Trophoblast cell (in vitro differentiated cells and primary cell): Measurements from ENCODE around the gene ATP8A2.

ENCODE experiments used
- DNase-seq, 2 donors: peaks; one replicate each; pipeline ENCODE4 v3.0.0-alpha.2; 2016
- H2AFZ ChIP-seq: 2 replicates; pipeline ENCODE4 v1.6.1; 2013; ENCODE audit warnings: low read length, moderate library complexity, mild to moderate bottlenecking; ENCODE audit not compliant: insufficient read depth, poor library complexity
- H2AK5ac ChIP-seq: 2 replicates; pipeline ENCODE4 v1.6.1; 2013; ENCODE audit warnings: mild to moderate bottlenecking, low read length
- H2BK120ac ChIP-seq: 2 replicates; pipeline ENCODE4 v1.6.1; 2013; ENCODE audit warnings: low read length, mild to moderate bottlenecking, moderate library complexity; ENCODE audit not compliant: insufficient read depth, poor library complexity
- H2BK12ac ChIP-seq: 2 replicates; pipeline ENCODE4 v1.6.1; 2013; ENCODE audit warnings: mild to moderate bottlenecking, low read length, moderate library complexity
- H2BK5ac ChIP-seq: 2 replicates; pipeline ENCODE4 v1.6.1; 2013; ENCODE audit warnings: low read length, low read depth, moderate library complexity, mild to moderate bottlenecking; ENCODE audit not compliant: poor library complexity
- H3K14ac ChIP-seq: 2 replicates; pipeline ENCODE4 v1.6.1; 2013; ENCODE audit warnings: mild to moderate bottlenecking, low read length
- H3K18ac ChIP-seq: 2 replicates; pipeline ENCODE4 v1.6.1; 2013; ENCODE audit warnings: mild to moderate bottlenecking, low read length
- H3K23ac ChIP-seq: 2 replicates; pipeline ENCODE4 v1.6.1; 2013; ENCODE audit warnings: low read length
- H3K27ac ChIP-seq: 2 replicates; pipeline ENCODE4 v1.5.1; 2013; ENCODE audit warnings: low read depth, mild to moderate bottlenecking, inconsistent platforms, low read length, moderate library complexity
- H3K27me3 ChIP-seq: 2 replicates; pipeline ENCODE4 v1.6.1; 2013; ENCODE audit warnings: inconsistent platforms, mild to moderate bottlenecking, low read length, moderate library complexity; ENCODE audit not compliant: insufficient read depth
- H3K36me3 ChIP-seq, 2 experiments: 1 replicate in 1 of 2; 2 replicates in 1 of 2; pipeline ENCODE4 v1.6.1; 2013; ENCODE audit warnings: low read length in 2 of 2, mild to moderate bottlenecking in 2 of 2, moderate library complexity in 1 of 2; ENCODE audit not compliant: insufficient read depth in 2 of 2, control insufficient read depth in 1 of 2
- H3K4ac ChIP-seq: 2 replicates; pipeline ENCODE4 v1.6.1; 2013; ENCODE audit warnings: low read depth, mild to moderate bottlenecking, low read length, moderate library complexity
- H3K4me1 ChIP-seq, 2 experiments: 1 replicate in 1 of 2; 2 replicates in 1 of 2; pipeline ENCODE4 v1.6.1; 2013; ENCODE audit warnings: low read length in 2 of 2, mild to moderate bottlenecking in 2 of 2, moderate library complexity in 1 of 2; ENCODE audit not compliant: insufficient read depth in 2 of 2, control insufficient read depth in 1 of 2
- H3K4me2 ChIP-seq: 2 replicates; pipeline ENCODE4 v1.6.1; 2013; ENCODE audit warnings: inconsistent platforms, mild to moderate bottlenecking, low read length, moderate library complexity
- H3K4me3 ChIP-seq: 2 replicates; pipeline ENCODE4 v1.5.1; 2013; ENCODE audit warnings: mild to moderate bottlenecking, low read depth, low read length, inconsistent platforms
- H3K79me1 ChIP-seq: one replicate; pipeline ENCODE4 v1.6.1; 2013; ENCODE audit warnings: low read length
- H3K79me2 ChIP-seq: 2 replicates; pipeline ENCODE4 v1.6.1; 2013; ENCODE audit warnings: low read length, mild to moderate bottlenecking; ENCODE audit not compliant: control insufficient read depth, insufficient read depth, poor library complexity
- H3K9ac ChIP-seq: 2 replicates; pipeline ENCODE4 v1.6.1; 2013; ENCODE audit warnings: mild to moderate bottlenecking, low read length
- H3K9me3 ChIP-seq: 2 replicates; pipeline ENCODE4 v1.6.1; 2013; ENCODE audit warnings: low read depth, mild to moderate bottlenecking, control low read depth, inconsistent platforms, low read length; ENCODE audit not compliant: insufficient read depth
- H4K12ac ChIP-seq: 2 replicates; pipeline ENCODE4 v1.6.1; 2013; ENCODE audit warnings: low read depth, mild to moderate bottlenecking, low read length, moderate library complexity
- H4K8ac ChIP-seq: 2 replicates; pipeline ENCODE4 v1.6.1; 2013; ENCODE audit warnings: low read depth, mild to moderate bottlenecking, low read length, moderate library complexity
- H4K91ac ChIP-seq: one replicate; pipeline ENCODE4 v1.6.1; 2013; ENCODE audit warnings: low read depth, mild to moderate bottlenecking, low read length, moderate library complexity
- WGBS: extraction: QIAGEN DNeasy Blood & Tissue Kit; methylation state at CpG from one replicate; pipeline ENCODE4 v1.1.7; 2013; ENCODE audit warnings: missing lambda C conversion rate; ENCODE audit not compliant: insufficient read length, insufficient coverage; ENCODE audit errors: extremely low coverage; 5-methylcytosine and 5-hydroxymethylcytosine counted together

Gene ATP8A2

DNA sequence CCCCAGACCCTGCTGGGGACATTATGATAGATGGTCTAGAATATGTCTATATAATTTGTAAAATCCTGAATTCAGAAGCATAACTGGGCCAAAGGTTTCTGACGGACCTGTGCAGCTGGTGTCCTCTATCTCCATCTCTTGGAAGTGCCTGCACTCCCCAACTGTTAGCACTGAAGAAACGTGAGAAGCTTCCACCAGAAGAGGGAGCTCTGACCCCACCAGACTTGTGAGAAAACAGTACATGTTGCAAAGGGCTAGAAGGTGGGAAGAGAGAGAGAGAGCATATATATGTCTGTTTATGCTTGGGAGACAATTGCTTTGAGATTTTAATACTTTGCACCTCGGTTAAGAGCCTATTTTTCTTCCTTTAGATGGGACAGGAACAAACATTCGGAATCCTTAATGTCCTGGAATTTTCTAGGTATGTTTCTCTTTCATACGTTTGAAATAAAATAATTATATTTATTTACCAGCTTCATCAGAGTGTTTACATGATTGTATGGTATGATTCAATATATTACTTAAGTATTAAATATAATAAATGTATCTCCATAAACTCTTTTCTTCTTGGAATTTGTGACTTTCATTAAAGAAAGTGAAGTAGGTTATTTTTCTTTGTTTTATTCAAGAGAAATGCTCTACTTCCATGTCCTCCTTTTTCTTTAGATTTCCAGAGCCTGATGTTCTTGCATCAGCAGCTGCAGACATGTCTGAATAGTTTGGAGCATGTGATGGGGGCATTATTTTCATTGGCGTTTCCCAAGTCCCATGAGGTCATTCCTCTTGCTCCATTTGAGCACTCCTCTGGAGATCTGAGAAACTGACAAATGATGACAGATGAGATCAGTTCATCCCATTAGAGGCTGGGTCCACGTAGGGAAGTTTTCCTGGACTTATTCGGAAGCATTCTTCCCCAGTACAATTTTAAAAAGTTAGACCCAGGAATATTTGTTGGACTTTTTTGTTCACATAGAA lies 202.9 kb downstream of the ATP8A2 start:
- Histone ChIP-seq H2BK5ac (no peak overlapping the region), H3K18ac (no peak overlapping the region), H3K4ac (no peak overlapping the region), H3K4me3 (no peak overlapping the region), H3K27ac (no peak overlapping the region), H3K36me3 (no peaks in the 10 kb centered on the region), H3K79me2 (no peaks in the 10 kb centered on the region), H3K79me1 (no peaks in the 10 kb centered on the region), H3K9me3 (no peaks in the 10 kb centered on the region), H3K23ac (no peak overlapping the region), H4K91ac (no peak overlapping the region), H3K14ac (no peak overlapping the region), H3K27me3 (no peaks in the 10 kb centered on the region), H2AK5ac (no peak overlapping the region), H2BK12ac (no peak overlapping the region), H4K12ac (no peak overlapping the region), H4K8ac (no peak overlapping the region), H3K4me1 (no peaks in the 10 kb centered on the region), H2AFZ (no peak overlapping the region), H3K4me2 (no peak overlapping the region), H3K9ac (no peak overlapping the region), H2BK120ac (no peak overlapping the region)
- WGBS, result no CpG with 5 or more reads among the region's 8 CpGs
- peak; percentile 82 to 95 for DNase-seq

DNA sequence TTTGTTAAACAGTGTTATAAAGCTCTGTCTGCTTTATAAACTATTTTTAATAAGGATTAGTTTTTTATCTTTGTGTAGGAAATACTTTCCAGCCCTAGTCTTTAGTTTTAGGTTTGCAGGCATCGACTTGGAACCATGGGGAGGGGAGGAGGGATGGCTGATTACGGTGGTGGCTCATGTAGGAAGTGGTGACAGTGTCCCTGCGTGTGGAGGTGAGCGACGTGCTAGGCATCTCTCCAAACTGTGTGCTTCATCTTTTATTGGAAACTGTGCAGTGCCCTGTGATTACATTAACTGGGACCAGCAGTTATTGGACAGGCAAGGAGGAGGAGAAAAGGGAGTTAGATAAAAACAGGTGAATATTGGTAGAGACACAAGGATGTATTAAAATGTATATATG lies 203.8 kb downstream of the ATP8A2 start:
- peak overlapping the region; percentile 38 for H3K4me3 ChIP-seq
- H3K27ac ChIP-seq, result no peak overlapping the region
- H4K8ac ChIP-seq, result no peak overlapping the region
- H2BK120ac ChIP-seq, result no peak overlapping the region
- H3K79me1 ChIP-seq, result no peaks in the 10 kb centered on the region
- H3K27me3 ChIP-seq, result no peaks in the 10 kb centered on the region
- no peak for DNase-seq
- H2BK12ac ChIP-seq, result no peak overlapping the region
- H3K14ac ChIP-seq, result no peak overlapping the region
- no CpG with 5 or more reads among the region's 5 CpGs for WGBS
- no peak overlapping the region for H4K91ac ChIP-seq
- no peak overlapping the region for H2AFZ ChIP-seq
- no peak overlapping the region for H2AK5ac ChIP-seq
- H4K12ac ChIP-seq, result no peak overlapping the region
- no peaks in the 10 kb centered on the region for H3K9me3 ChIP-seq
- no peaks in the 10 kb centered on the region for H3K4me1 ChIP-seq
- H3K18ac ChIP-seq, result no peak overlapping the region
- no peaks in the 10 kb centered on the region for H3K36me3 ChIP-seq
- H3K79me2 ChIP-seq, result no peaks in the 10 kb centered on the region
- H3K23ac ChIP-seq, result no peak overlapping the region
- H3K9ac ChIP-seq, result no peak overlapping the region
- no peak overlapping the region for H3K4ac ChIP-seq
- no peak overlapping the region for H2BK5ac ChIP-seq
- no peak overlapping the region for H3K4me2 ChIP-seq

DNA sequence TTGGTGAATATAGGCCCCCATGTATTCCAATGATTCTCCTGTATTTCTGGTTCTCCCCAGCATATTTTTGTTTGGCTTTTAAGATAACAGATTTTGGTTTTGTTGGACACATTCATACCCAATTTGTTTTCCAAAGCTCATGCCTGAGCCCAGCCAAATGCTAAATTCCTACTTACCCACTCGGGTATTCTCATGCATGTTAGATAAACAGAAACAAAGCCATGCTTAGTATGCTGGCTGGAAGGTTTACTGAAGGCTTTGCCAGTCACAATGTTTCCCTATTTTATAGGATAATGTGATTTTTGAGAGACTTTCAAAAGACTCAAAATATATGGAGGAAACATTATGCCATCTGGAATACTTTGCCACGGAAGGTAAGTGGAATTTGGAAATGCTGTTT lies 206.8 kb downstream of the ATP8A2 start:
- Histone ChIP-seq H3K79me2 (no peaks in the 10 kb centered on the region), H3K4me3 (no peak overlapping the region), H3K14ac (no peak overlapping the region), H3K9ac (no peak overlapping the region), H3K23ac (no peak overlapping the region), H4K8ac (no peak overlapping the region), H3K4me2 (no peak overlapping the region), H2BK5ac (no peak overlapping the region), H4K12ac (no peak overlapping the region), H3K9me3 (no peaks in the 10 kb centered on the region), H3K18ac (no peak overlapping the region), H2AK5ac (no peak overlapping the region), H3K27ac (no peak overlapping the region), H3K79me1 (no peaks in the 10 kb centered on the region), H2BK12ac (no peak overlapping the region), H3K4me1 (no peaks in the 10 kb centered on the region), H3K4ac (no peak overlapping the region), H2AFZ (no peak overlapping the region), H2BK120ac (no peak overlapping the region), H3K27me3 (no peaks in the 10 kb centered on the region), H4K91ac (no peak overlapping the region), H3K36me3 (no peaks in the 10 kb centered on the region)
- no CpG with 5 or more reads among the region's 2 CpGs for WGBS
- no peak for DNase-seq

DNA sequence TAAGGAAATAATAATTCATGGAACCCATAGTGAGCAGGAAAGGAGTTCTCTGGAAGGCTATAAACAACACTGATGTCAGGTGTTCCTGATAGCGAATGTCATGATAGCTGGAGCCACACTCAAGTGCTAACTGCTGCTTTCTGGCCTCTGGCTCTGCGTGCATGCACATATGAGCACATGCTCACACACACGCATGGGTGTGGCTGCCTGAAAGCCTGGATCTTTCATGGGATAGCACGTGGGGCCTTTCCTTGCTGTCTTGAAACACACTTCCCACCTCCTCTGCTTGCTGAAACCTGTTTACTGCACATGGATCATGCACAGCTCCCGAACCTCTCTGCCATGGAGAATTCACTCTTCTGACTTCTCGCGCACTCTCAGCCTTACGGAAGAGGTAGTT lies 207.4 kb downstream of the ATP8A2 start:
- DNase-seq, result no peak
- Histone ChIP-seq H3K27ac (no peak overlapping the region), H3K4me3 (no peak overlapping the region), H3K23ac (no peak overlapping the region), H3K27me3 (no peaks in the 10 kb centered on the region), H2BK120ac (no peak overlapping the region), H2BK12ac (no peak overlapping the region), H3K4me1 (no peaks in the 10 kb centered on the region), H2AK5ac (no peak overlapping the region), H3K14ac (no peak overlapping the region), H2BK5ac (no peak overlapping the region), H3K9me3 (no peaks in the 10 kb centered on the region), H3K79me2 (no peaks in the 10 kb centered on the region), H3K18ac (no peak overlapping the region), H3K4ac (no peak overlapping the region), H4K91ac (no peak overlapping the region), H4K8ac (no peak overlapping the region), H3K36me3 (no peaks in the 10 kb centered on the region), H4K12ac (no peak overlapping the region), H3K79me1 (no peaks in the 10 kb centered on the region), H2AFZ (no peak overlapping the region), H3K4me2 (no peak overlapping the region), H3K9ac (no peak overlapping the region)
- WGBS, result no CpG with 5 or more reads among the region's 8 CpGs
